OCI-LY7 (cell line): ENCODE data around the gene MS4A10.

ENCODE experiments used
- CTCF ChIP-seq: fragments of 200-600 bp; sonication (generic); conservative IDR thresholded peaks from 2 replicates; pipeline ENCODE4 v1.5.1; 2014; ENCODE audit warnings: mild to moderate bottlenecking, antibody characterized with exemption, low read length, moderate library complexity, mixed read lengths
- EZH2phosphoT487 ChIP-seq: fragments of 200-600 bp; sonication (generic); IDR thresholded peaks from 2 replicates; pipeline ENCODE4 v1.6.1; 2018; ENCODE audit warnings: low read depth, borderline replicate concordance, mild to moderate bottlenecking, mixed run types, antibody characterized with exemption, low read length, moderate library complexity, mixed read lengths

- TF ChIP-seq CTCF (no peak), EZH2phosphoT487 (no peak)
Observed at GRCh38 chr11:60771879-60772525, 13.1 kb upstream of the MS4A10 start.
